ENCODE measurements around the gene DLX4. TPM values are rescaled to one million over a fixed set of nuclear protein-coding genes. Genes with fewer than 3 reads are reported as not detected.

DLX4 gene
- total RNA-seq, 4 donors from 2014 or later = not detected

DNA sequence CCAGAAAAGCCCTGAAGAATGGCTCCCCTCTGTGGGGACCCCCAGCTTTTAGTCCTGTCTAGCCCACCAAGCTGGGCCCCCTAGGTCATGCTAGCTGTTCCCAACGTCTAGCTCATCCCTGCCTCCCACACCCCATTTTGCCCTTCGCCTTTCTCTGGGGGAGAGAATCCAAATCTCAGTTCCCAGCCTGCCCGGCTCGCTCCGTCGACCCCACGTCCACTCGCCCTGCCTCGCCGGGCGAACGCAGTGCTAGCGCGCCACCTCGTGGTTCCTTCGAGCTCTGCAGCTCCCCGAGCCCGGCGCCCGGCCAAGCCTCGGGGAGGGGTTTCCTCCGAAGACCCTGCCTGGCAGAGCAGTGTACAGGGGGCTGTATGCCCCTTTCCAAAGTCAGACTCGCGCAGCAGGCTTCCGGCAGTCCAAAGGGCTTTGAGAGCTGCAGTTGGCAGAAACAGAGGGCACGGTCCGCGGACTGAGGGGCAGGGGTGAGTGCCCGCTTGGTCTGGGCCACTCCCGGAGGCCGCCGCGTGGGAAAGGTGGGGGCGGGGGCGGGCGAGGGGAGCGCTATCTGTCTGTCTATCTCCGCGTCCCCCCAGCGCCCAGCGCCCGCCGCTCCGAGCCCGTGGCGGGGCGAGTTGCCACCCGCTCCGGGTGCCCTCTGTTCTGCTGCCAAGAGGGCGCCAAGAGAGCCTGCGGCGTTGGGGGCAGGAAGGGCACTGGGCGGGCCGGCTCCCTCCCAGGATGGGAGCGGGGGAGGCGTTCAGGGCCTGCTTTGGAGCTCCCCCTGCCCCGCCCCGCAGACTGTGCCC is 27.7 kb downstream of the DLX4 start:
- Histone ChIP-seq H3K27ac (no peak overlapping the region), H3K4me3 (peak overlapping the region in 3 of 4 donors; percentile 12 to 41 (median 31)), H3K9me3 (no peaks in the 10 kb centered on the region), H3K27me3 (peaks cover 98% of the 10 kb centered on the region), H3K4me1 (peaks cover 18 to 32% (median 28%) of the 10 kb centered on the region in 4 donors), H3K36me3 (no peaks in the 10 kb centered on the region)
- TF ChIP-seq, protein P1, sequence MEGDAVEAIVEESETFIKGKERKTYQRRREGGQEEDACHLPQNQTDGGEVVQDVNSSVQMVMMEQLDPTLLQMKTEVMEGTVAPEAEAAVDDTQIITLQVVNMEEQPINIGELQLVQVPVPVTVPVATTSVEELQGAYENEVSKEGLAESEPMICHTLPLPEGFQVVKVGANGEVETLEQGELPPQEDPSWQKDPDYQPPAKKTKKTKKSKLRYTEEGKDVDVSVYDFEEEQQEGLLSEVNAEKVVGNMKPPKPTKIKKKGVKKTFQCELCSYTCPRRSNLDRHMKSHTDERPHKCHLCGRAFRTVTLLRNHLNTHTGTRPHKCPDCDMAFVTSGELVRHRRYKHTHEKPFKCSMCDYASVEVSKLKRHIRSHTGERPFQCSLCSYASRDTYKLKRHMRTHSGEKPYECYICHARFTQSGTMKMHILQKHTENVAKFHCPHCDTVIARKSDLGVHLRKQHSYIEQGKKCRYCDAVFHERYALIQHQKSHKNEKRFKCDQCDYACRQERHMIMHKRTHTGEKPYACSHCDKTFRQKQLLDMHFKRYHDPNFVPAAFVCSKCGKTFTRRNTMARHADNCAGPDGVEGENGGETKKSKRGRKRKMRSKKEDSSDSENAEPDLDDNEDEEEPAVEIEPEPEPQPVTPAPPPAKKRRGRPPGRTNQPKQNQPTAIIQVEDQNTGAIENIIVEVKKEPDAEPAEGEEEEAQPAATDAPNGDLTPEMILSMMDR (IDR thresholded peaks at IDR 0.05) = peak; percentile 93 to 99 (median 98)
- no peak for TF ChIP-seq EP300 (IDR thresholded peaks at IDR 0.05; ENCODE audit: low read depth)
- intact Hi-C loops (cut with DNase I; ENCODE audit: low total_unique reads) (loop anchor here (5.0 kb wide), 2 partner anchors 114 to 134 kb away; no protein-coding TSS in a partner anchor), in situ Hi-C loops (cut with MboI; ENCODE audit: low pct_ligation_motif_present in 1 of 4, low pct_unique_long_range_greater_than_20kb in 1 of 4, low sequenced_read_pairs in 3 of 4) (loop anchor here in 2 of 4 donors (10.0 to 25.0 kb wide), 2 partner anchors 132 to 434 kb away; no protein-coding TSS in a partner anchor)
- DNase-seq = peak; percentile 49
- WGBS, 2 donors (ENCODE audit: low coverage in 1 of 2) = 1% methylated on average over 26 of the region's 58 CpGs; no CpG with 5 or more reads in 1 of the 2 donors

DNA sequence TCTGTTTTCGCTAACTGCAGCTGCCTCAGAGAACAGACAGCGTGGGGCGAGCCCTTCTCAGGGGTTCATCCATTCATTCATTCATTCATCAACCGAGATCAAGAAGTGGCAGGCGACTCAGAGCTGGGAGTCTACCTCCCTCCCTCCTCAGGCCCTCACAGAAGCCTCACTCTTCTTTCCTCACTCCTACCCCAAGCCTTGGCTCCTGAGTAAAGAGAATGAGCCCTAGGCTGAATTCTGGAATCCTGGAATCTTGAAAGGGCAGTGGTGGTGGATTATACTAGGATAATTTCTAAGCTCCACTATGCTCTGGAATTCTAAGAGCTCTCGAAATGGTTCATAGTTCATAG is 28.3 kb downstream of the DLX4 start:
- no peaks in the 10 kb centered on the region for H3K9me3 ChIP-seq
- no peak overlapping the region for H3K27ac ChIP-seq
- in situ Hi-C loops (cut with MboI; ENCODE audit: low pct_ligation_motif_present in 1 of 4, low pct_unique_long_range_greater_than_20kb in 1 of 4, low sequenced_read_pairs in 3 of 4) (loop anchor here in 2 of 4 donors (10.0 to 25.0 kb wide), 2 partner anchors 132 to 435 kb away; no protein-coding TSS in a partner anchor), intact Hi-C loops (cut with DNase I; ENCODE audit: low total_unique reads) (loop anchor here (5.0 kb wide), 2 partner anchors 115 to 135 kb away; no protein-coding TSS in a partner anchor)
- peaks cover 98% of the 10 kb centered on the region for H3K27me3 ChIP-seq
- no peak for TF ChIP-seq POLR2AphosphoS5 (IDR thresholded peaks at IDR 0.05)
- TF ChIP-seq, protein P1 (IDR thresholded peaks at IDR 0.05) = no peak
- no peak for TF ChIP-seq POLR2A (IDR thresholded peaks at IDR 0.05)
- no peak for TF ChIP-seq EP300 (IDR thresholded peaks at IDR 0.05; ENCODE audit: low read depth)
- H3K36me3 ChIP-seq = no peaks in the 10 kb centered on the region
- WGBS, 2 donors (ENCODE audit: low coverage in 1 of 2) = 20 to 27% methylated on average over 1 to 6 of the region's 6 CpGs
- DNase-seq = no peak
- peak overlapping the region in 1 of 4 donors; percentile 41 for H3K4me3 ChIP-seq
- H3K4me1 ChIP-seq = peaks cover 18 to 32% (median 28%) of the 10 kb centered on the region in 4 donors

DNA sequence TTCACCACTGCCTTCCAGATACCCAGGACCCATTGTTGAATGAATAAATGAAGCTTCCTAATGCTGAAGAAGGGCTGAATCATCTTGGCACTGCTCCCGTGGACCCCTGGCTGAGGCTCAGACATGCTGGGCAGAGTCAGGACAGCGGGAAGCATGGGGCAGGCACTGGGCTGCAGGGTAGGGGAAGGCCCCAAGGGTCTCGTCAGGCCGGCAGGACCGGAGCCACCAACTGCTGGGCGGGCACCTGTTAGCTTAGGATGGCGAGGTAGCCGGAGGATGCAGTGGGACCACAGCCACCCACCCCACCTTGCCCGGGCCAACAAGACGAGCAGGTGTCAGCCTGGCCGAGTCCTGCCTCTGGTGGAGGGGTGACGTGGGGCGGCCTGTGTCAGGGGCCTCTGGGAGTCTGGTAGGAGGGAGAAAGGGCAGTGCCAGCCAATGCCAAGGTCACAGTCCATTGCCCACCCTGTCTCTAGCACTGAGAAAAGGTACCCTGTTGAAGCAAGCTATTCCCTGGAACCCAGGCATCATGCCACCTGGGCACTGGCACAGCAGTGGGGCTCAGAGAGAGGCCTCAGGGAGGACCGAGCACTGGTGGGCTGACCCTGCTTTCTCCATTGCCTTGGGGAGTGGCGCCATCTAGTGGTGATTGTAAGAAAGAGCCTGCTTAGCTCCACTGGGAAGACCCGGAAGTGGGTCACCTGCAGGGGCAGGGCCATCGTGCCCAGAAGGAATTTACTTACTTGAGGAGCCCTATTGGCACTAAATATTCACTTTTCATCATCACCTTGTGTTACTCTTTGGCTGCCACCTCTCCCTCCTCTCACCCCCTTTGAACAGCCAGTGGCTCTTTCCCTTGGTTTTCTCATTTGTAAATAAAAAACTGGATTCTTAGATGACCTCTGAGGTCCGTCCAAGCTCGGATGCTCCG is 29.0 kb downstream of the DLX4 start:
- in situ Hi-C loops (cut with MboI; ENCODE audit: low pct_ligation_motif_present in 1 of 4, low pct_unique_long_range_greater_than_20kb in 1 of 4, low sequenced_read_pairs in 3 of 4) (loop anchor here in 2 of 4 donors (10.0 to 25.0 kb wide), 2 partner anchors 133 to 436 kb away; no protein-coding TSS in a partner anchor), intact Hi-C loops (cut with DNase I; ENCODE audit: low total_unique reads) (loop anchor here (5.0 kb wide), 2 partner anchors 116 to 136 kb away; no protein-coding TSS in a partner anchor)
- H3K9me3 ChIP-seq = no peaks in the 10 kb centered on the region
- peaks cover 17 to 31% (median 27%) of the 10 kb centered on the region in 4 donors for H3K4me1 ChIP-seq
- DNase-seq = peak; percentile 83
- H3K4me3 ChIP-seq = no peak overlapping the region
- no peaks in the 10 kb centered on the region for H3K36me3 ChIP-seq
- peaks cover 98% of the 10 kb centered on the region for H3K27me3 ChIP-seq
- WGBS, 2 donors (ENCODE audit: low coverage in 1 of 2) = 20 to 32% methylated on average over 1 to 20 of the region's 20 CpGs
- H3K27ac ChIP-seq = no peak overlapping the region
- TF ChIP-seq POLR2A (IDR thresholded peaks at IDR 0.05) = no peak
- no peak for TF ChIP-seq EP300 (IDR thresholded peaks at IDR 0.05; ENCODE audit: low read depth)
- TF ChIP-seq, protein P1 (IDR thresholded peaks at IDR 0.05) = peak; percentile 92 to 97 (median 96)
- TF ChIP-seq POLR2AphosphoS5 (IDR thresholded peaks at IDR 0.05) = no peak

Data from transverse colon (tissue), 4 donors.